Esophagus muscularis mucosa (tissue), 4 donors: ENCODE measurements around the gene FOXJ1. TPM values are rescaled to one million over a fixed set of nuclear protein-coding genes. Genes with fewer than 3 reads are reported as not detected.

Experiments
- DNase-seq: peaks from one replicate; pipeline ENCODE4 v3.0.0-alpha.2; 2017; ENCODE audit errors: extremely low spot score
- H3K27ac ChIP-seq, 4 donors: fragments of 200-600 bp; sonication (generic); replicated peaks in 1 of 4; 1 replicate in 3 of 4; 2 replicates in 1 of 4; pipeline ENCODE4 v1.5.1; 2016 to 2019; ENCODE audit warnings: mild to moderate bottlenecking in 1 of 4
- H3K27me3 ChIP-seq, 4 donors: fragments of 200-600 bp; sonication (generic); one replicate each; pipeline versions ENCODE4 v1.5.1 to v1.6.0; 2016 to 2019
- H3K36me3 ChIP-seq, 4 donors: fragments of 200-600 bp; sonication (generic); one replicate each; pipeline ENCODE4 v1.5.1; 2016 to 2019
- H3K4me1 ChIP-seq, 4 donors: fragments of 200-600 bp; sonication (generic); one replicate each; pipeline ENCODE4 v1.5.1; 2016 to 2019
- H3K4me3 ChIP-seq, 4 donors: fragments of 200-600 bp; sonication (generic); 1 replicate in 2 of 4; 2 replicates in 2 of 4; pipeline ENCODE4 v1.5.1; 2016 to 2019; ENCODE audit warnings: mild to moderate bottlenecking in 4 of 4, moderate library complexity in 1 of 4
- H3K9me3 ChIP-seq, 4 donors: fragments of 200-600 bp; sonication (generic); 1 replicate in 3 of 4; 2 replicates in 1 of 4; pipeline ENCODE4 v1.5.1; 2016 to 2019
- CTCF ChIP-seq, 3 experiments: fragments of 200-600 bp in 2 of 3; fragments of 450-650 bp in 1 of 3; sonication (generic) in 2 of 3; IDR thresholded peaks; one replicate each; pipeline ENCODE4 v1.5.1; 2017 to 2019; ENCODE audit warnings: antibody characterized with exemption in 3 of 3, mild to moderate bottlenecking in 2 of 3, moderate library complexity in 1 of 3
- EP300 ChIP-seq: sonication (generic); formaldehyde crosslinking; IDR thresholded peaks from one replicate; pipeline ENCODE4 v1.6.1; 2017; ENCODE audit warnings: antibody characterized with exemption
- POLR2A ChIP-seq: fragments of 450-650 bp; IDR thresholded peaks from one replicate; pipeline ENCODE4 v1.6.1; 2017; ENCODE audit warnings: antibody characterized with exemption, moderate library complexity, mild to moderate bottlenecking, low read depth
- POLR2AphosphoS5 ChIP-seq, 2 donors: sonication (generic); formaldehyde crosslinking; IDR thresholded peaks; one replicate each; pipeline ENCODE4 v1.6.1; 2017; ENCODE audit warnings: antibody characterized with exemption in 2 of 2
- WGBS: methylation state at CpG from one replicate; pipeline ENCODE4 v1.1.5; 2018; 5-methylcytosine and 5-hydroxymethylcytosine counted together
- intact Hi-C: fragments of 100-400 bp; cut with DNase I; formaldehyde crosslinking; loops from one replicate; pipeline ENCODE4 v1.15.1; 2023
- total RNA-seq, 4 donors: library from RNA; depleted of rRNA; stranded (reverse); fragments of >200 nt; gene quantifications; one replicate each; pipeline versions ENCODE4 v1.1.0 to v1.2.1, GENCODE V29; 2016

FOXJ1 gene
- total RNA-seq, 4 donors from 2014 or later: 0.32 TPM; not detected in 3

- no peak for DNase-seq
- TF ChIP-seq POLR2AphosphoS5 (IDR thresholded peaks at IDR 0.05): no peak
- TF ChIP-seq EP300: no peak
- TF ChIP-seq POLR2A: no peak
- no peak for TF ChIP-seq CTCF (IDR thresholded peaks at IDR 0.05)
- 84% methylated on average over 11 of the region's 13 CpGs for WGBS
Observed at GRCh38 chr17:76095943-76096342, 45.1 kb downstream of the FOXJ1 start.

GRCh38 chr17:76094046-76094445 lies 47.0 kb downstream of the FOXJ1 start:
- Histone ChIP-seq H3K27me3 (no peaks in the 10 kb centered on the region), H3K4me3 (no peak overlapping the region), H3K27ac (no peak overlapping the region), H3K4me1 (no peaks in the 10 kb centered on the region), H3K36me3 (peaks cover 68 to 99% (median 91%) of the 10 kb centered on the region in 4 donors), H3K9me3 (no peaks in the 10 kb centered on the region)
- 79% methylated on average over 9 of the region's 11 CpGs for WGBS
- intact Hi-C loops: no loop called here
- TF ChIP-seq EP300 (no peak), POLR2AphosphoS5 (IDR thresholded peaks at IDR 0.05) (no peak), CTCF (IDR thresholded peaks at IDR 0.05) (no peak), POLR2A (no peak)
- DNase-seq: no peak

More at GRCh38 chr17:76095943-76096342, 45.1 kb downstream of the FOXJ1 start:
- no peak overlapping the region for H3K27ac ChIP-seq
- H3K4me3 ChIP-seq: no peak overlapping the region
- no peaks in the 10 kb centered on the region for H3K4me1 ChIP-seq
- no peaks in the 10 kb centered on the region for H3K27me3 ChIP-seq
- intact Hi-C loops: no loop called here
- H3K36me3 ChIP-seq: peaks cover 60 to 99% (median 89%) of the 10 kb centered on the region in 4 donors
- H3K9me3 ChIP-seq: no peaks in the 10 kb centered on the region

- no peaks in the 10 kb centered on the region for H3K9me3 ChIP-seq
- H3K4me1 ChIP-seq: no peaks in the 10 kb centered on the region
- no peak for DNase-seq
- H3K27me3 ChIP-seq: no peaks in the 10 kb centered on the region
- no peak overlapping the region for H3K4me3 ChIP-seq
- intact Hi-C loops: no loop called here
- no peak for TF ChIP-seq POLR2A
- no peak for TF ChIP-seq POLR2AphosphoS5 (IDR thresholded peaks at IDR 0.05)
- TF ChIP-seq CTCF (IDR thresholded peaks at IDR 0.05): no peak
- TF ChIP-seq EP300: no peak
- WGBS: 96% methylated on average over 10 of the region's 20 CpGs
- peaks cover 76 to 99% (median 97%) of the 10 kb centered on the region in 4 donors for H3K36me3 ChIP-seq
- H3K27ac ChIP-seq: no peak overlapping the region
Observed at GRCh38 chr17:76092526-76093413, 48.3 kb downstream of the FOXJ1 start.

GRCh38 chr17:76091526-76092286 lies 49.3 kb downstream of the FOXJ1 start:
- no peak for TF ChIP-seq CTCF (IDR thresholded peaks at IDR 0.05)
- WGBS: 80% methylated on average over 22 of the region's 23 CpGs
- Histone ChIP-seq H3K4me1 (no peaks in the 10 kb centered on the region), H3K9me3 (no peaks in the 10 kb centered on the region), H3K4me3 (no peak overlapping the region), H3K36me3 (peaks cover 75 to 99% (median 97%) of the 10 kb centered on the region in 4 donors), H3K27ac (no peak overlapping the region), H3K27me3 (no peaks in the 10 kb centered on the region)
- DNase-seq: no peak
- intact Hi-C loops: no loop called here
